Central memory CD8-positive, alpha-beta T cell (primary cell): ENCODE data around the gene SPA17.

Experiments used
- ATAC-seq: fragments of 150-1000 bp; cut with Tn5 transposase; replicated peaks from 2 replicates; pipeline ENCODE4 v1.10.0; 2022; ENCODE audit warnings: mild to moderate bottlenecking, moderate FRiP score, moderate number of reproducible peaks; ENCODE audit not compliant: poor library complexity, severe bottlenecking; ENCODE audit errors: extremely low read depth
- DNase-seq, 2 donors: peaks; one replicate each; pipeline ENCODE4 v3.0.0; 2021; ENCODE audit warnings: low spot score in 2 of 2
- H3K27ac Mint-ChIP-seq: one replicate; pipeline ENCODE4 v1.8.0; 2022; ENCODE audit warnings: low read depth, mild to moderate bottlenecking, moderate library complexity, mixed read lengths
- H3K27me3 Mint-ChIP-seq: one replicate; pipeline ENCODE4 v1.8.0; 2022; ENCODE audit warnings: mixed read lengths
- H3K36me3 Mint-ChIP-seq: one replicate; pipeline ENCODE4 v1.8.0; 2022; ENCODE audit warnings: mild to moderate bottlenecking, moderate library complexity, mixed read lengths; ENCODE audit not compliant: insufficient read depth
- H3K4me1 Mint-ChIP-seq: one replicate; pipeline ENCODE4 v1.8.0; 2022; ENCODE audit warnings: mixed read lengths
- H3K4me3 Mint-ChIP-seq: one replicate; pipeline ENCODE4 v1.8.0; 2022; ENCODE audit warnings: mild to moderate bottlenecking, moderate library complexity, mixed read lengths
- H3K9me3 Mint-ChIP-seq: one replicate; pipeline ENCODE4 v1.8.0; 2022; ENCODE audit warnings: mixed read lengths

SPA17 gene

GRCh38 chr11:124644426-124645280 is 29.1 kb upstream of the SPA17 start:
- Mint-ChIP-seq H3K4me1 (no peaks in the 10 kb centered on the region), H3K9me3 (no peaks in the 10 kb centered on the region), H3K4me3 (no peak overlapping the region), H3K36me3 (peaks cover 1% of the 10 kb centered on the region), H3K27me3 (no peaks in the 10 kb centered on the region), H3K27ac (no peak overlapping the region)
- DNase-seq (no peak), ATAC-seq (no peak)

GRCh38 chr11:124646148-124646547 is 27.6 kb upstream of the SPA17 start:
- H3K9me3 Mint-ChIP-seq = no peaks in the 10 kb centered on the region
- H3K36me3 Mint-ChIP-seq = peaks cover 1% of the 10 kb centered on the region
- no peak overlapping the region for H3K27ac Mint-ChIP-seq

GRCh38 chr11:124648610-124649009 is 25.1 kb upstream of the SPA17 start:
- Mint-ChIP-seq H3K27me3 (no peaks in the 10 kb centered on the region), H3K36me3 (no peaks in the 10 kb centered on the region), H3K4me3 (no peak overlapping the region), H3K27ac (no peak overlapping the region), H3K4me1 (no peaks in the 10 kb centered on the region), H3K9me3 (no peaks in the 10 kb centered on the region)
- DNase-seq (no peak), ATAC-seq (no peak)

More at GRCh38 chr11:124646148-124646547, 27.6 kb upstream of the SPA17 start:
- H3K4me1 Mint-ChIP-seq = no peaks in the 10 kb centered on the region
- no peak for ATAC-seq
- DNase-seq = no peak
- no peaks in the 10 kb centered on the region for H3K27me3 Mint-ChIP-seq
- H3K4me3 Mint-ChIP-seq = no peak overlapping the region

GRCh38 chr11:124656774-124657630 is 16.7 kb upstream of the SPA17 start:
- no peak for ATAC-seq
- Mint-ChIP-seq H3K4me1 (no peaks in the 10 kb centered on the region), H3K9me3 (no peaks in the 10 kb centered on the region), H3K27ac (no peak overlapping the region), H3K4me3 (no peak overlapping the region), H3K36me3 (no peaks in the 10 kb centered on the region), H3K27me3 (no peaks in the 10 kb centered on the region)
- DNase-seq = no peak

GRCh38 chr11:124657904-124658303 is 15.8 kb upstream of the SPA17 start:
- Mint-ChIP-seq H3K9me3 (no peaks in the 10 kb centered on the region), H3K27me3 (no peaks in the 10 kb centered on the region), H3K4me1 (no peaks in the 10 kb centered on the region), H3K36me3 (no peaks in the 10 kb centered on the region), H3K27ac (no peak overlapping the region), H3K4me3 (no peak overlapping the region)
- ATAC-seq = no peak
- DNase-seq = no peak

GRCh38 chr11:124658501-124658900 is 15.2 kb upstream of the SPA17 start:
- Mint-ChIP-seq H3K4me1 (no peaks in the 10 kb centered on the region), H3K9me3 (no peaks in the 10 kb centered on the region), H3K27me3 (no peaks in the 10 kb centered on the region), H3K4me3 (no peak overlapping the region), H3K36me3 (no peaks in the 10 kb centered on the region), H3K27ac (no peak overlapping the region)
- DNase-seq (no peak), ATAC-seq (no peak)

GRCh38 chr11:124658986-124659385 is 14.7 kb upstream of the SPA17 start:
- no peak for DNase-seq
- no peak for ATAC-seq

GRCh38 chr11:124661553-124661952 is 12.2 kb upstream of the SPA17 start:
- no peak for ATAC-seq
- H3K4me3 Mint-ChIP-seq = no peak overlapping the region
- H3K4me1 Mint-ChIP-seq = no peaks in the 10 kb centered on the region
- no peak overlapping the region for H3K27ac Mint-ChIP-seq
- H3K27me3 Mint-ChIP-seq = no peaks in the 10 kb centered on the region
- DNase-seq = no peak
- H3K36me3 Mint-ChIP-seq = no peaks in the 10 kb centered on the region
- no peaks in the 10 kb centered on the region for H3K9me3 Mint-ChIP-seq

More at GRCh38 chr11:124658986-124659385, 14.7 kb upstream of the SPA17 start:
- Mint-ChIP-seq H3K4me3 (no peak overlapping the region), H3K27ac (no peak overlapping the region), H3K9me3 (no peaks in the 10 kb centered on the region), H3K4me1 (no peaks in the 10 kb centered on the region), H3K36me3 (no peaks in the 10 kb centered on the region), H3K27me3 (no peaks in the 10 kb centered on the region)

GRCh38 chr11:124662106-124662505 is 11.6 kb upstream of the SPA17 start:
- ATAC-seq = no peak
- no peak overlapping the region for H3K27ac Mint-ChIP-seq

GRCh38 chr11:124663861-124664260 is 9.8 kb upstream of the SPA17 start:
- Mint-ChIP-seq H3K4me1 (no peaks in the 10 kb centered on the region), H3K27ac (no peak overlapping the region), H3K4me3 (no peak overlapping the region), H3K9me3 (no peaks in the 10 kb centered on the region), H3K36me3 (no peaks in the 10 kb centered on the region), H3K27me3 (no peaks in the 10 kb centered on the region)
- ATAC-seq = no peak
- DNase-seq = no peak

More at GRCh38 chr11:124662106-124662505, 11.6 kb upstream of the SPA17 start:
- H3K9me3 Mint-ChIP-seq = no peaks in the 10 kb centered on the region
- no peaks in the 10 kb centered on the region for H3K4me1 Mint-ChIP-seq
- H3K4me3 Mint-ChIP-seq = no peak overlapping the region
- H3K36me3 Mint-ChIP-seq = no peaks in the 10 kb centered on the region
- DNase-seq = no peak
- no peaks in the 10 kb centered on the region for H3K27me3 Mint-ChIP-seq

- Mint-ChIP-seq H3K4me3 (no peak overlapping the region), H3K36me3 (peaks cover 1% of the 10 kb centered on the region), H3K27me3 (no peaks in the 10 kb centered on the region), H3K9me3 (no peaks in the 10 kb centered on the region), H3K27ac (no peak overlapping the region), H3K4me1 (peaks cover 6% of the 10 kb centered on the region)
- ATAC-seq = no peak
- DNase-seq = no peak
These were observed 6.1 kb upstream of the SPA17 start for GRCh38 chr11:124667601-124668000.

- H3K9me3 Mint-ChIP-seq = no peaks in the 10 kb centered on the region
- H3K36me3 Mint-ChIP-seq = peaks cover 14% of the 10 kb centered on the region
- H3K27ac Mint-ChIP-seq = no peak overlapping the region
- H3K27me3 Mint-ChIP-seq = no peaks in the 10 kb centered on the region
- no peak overlapping the region for H3K4me3 Mint-ChIP-seq
- peaks cover 15% of the 10 kb centered on the region for H3K4me1 Mint-ChIP-seq
- ATAC-seq (no peak), DNase-seq (peak in 1 of 2 donors; percentile 21)
These were observed 4.5 kb upstream of the SPA17 start for GRCh38 chr11:124669193-124669592.

GRCh38 chr11:124670732-124671131 is 3.0 kb upstream of the SPA17 start:
- Mint-ChIP-seq H3K4me3 (peak overlapping the region; percentile 6), H3K36me3 (peaks cover 19% of the 10 kb centered on the region), H3K27ac (no peak overlapping the region), H3K9me3 (no peaks in the 10 kb centered on the region), H3K27me3 (no peaks in the 10 kb centered on the region), H3K4me1 (peaks cover 21% of the 10 kb centered on the region)
- ATAC-seq (no peak), DNase-seq (no peak)
